CD4-positive, alpha-beta memory T cell (primary cell): ENCODE results near the gene MMP23B. TPM values are rescaled to one million over a fixed set of nuclear protein-coding genes. Genes with fewer than 3 reads are reported as not detected.

Source experiments
- CTCF ChIA-PET: fragments of 350-600 bp; sonication (Branson Sonifier 250); formaldehyde crosslinking; loops from one replicate; lab custom pipeline; 2021; ENCODE audit warnings: inconsistent platforms; ENCODE audit not compliant: partially characterized antibody; lab: Charles Lee
- POLR2A ChIA-PET: fragments of 350-600 bp; sonication (Branson Sonifier 250); formaldehyde crosslinking; loops from one replicate; lab custom pipeline; 2021; ENCODE audit not compliant: partially characterized antibody; lab: Charles Lee
- DNase-seq, 5 donors: peaks; one replicate each; pipeline versions ENCODE4 v3.0.0 to v3.0.0-alpha.2; 2020 to 2022; ENCODE audit warnings: mixed read lengths in 1 of 5
- H3K27ac ChIP-seq: one replicate; pipeline ENCODE4 v1.7.0; 2013; ENCODE audit warnings: low read depth, low read length
- H3K27me3 ChIP-seq: 2 replicates; pipeline ENCODE4 v1.7.0; 2013; ENCODE audit warnings: mild to moderate bottlenecking, low read length, moderate library complexity; ENCODE audit not compliant: insufficient read depth
- H3K36me3 ChIP-seq: 2 replicates; pipeline ENCODE4 v1.7.0; 2013; ENCODE audit warnings: mild to moderate bottlenecking, low read length, moderate library complexity; ENCODE audit not compliant: insufficient read depth
- H3K4me1 ChIP-seq: 2 replicates; pipeline ENCODE4 v1.7.0; 2013; ENCODE audit warnings: mild to moderate bottlenecking, low read length, moderate library complexity; ENCODE audit not compliant: insufficient read depth
- H3K4me3 ChIP-seq, 2 donors: one replicate each; pipeline ENCODE4 v1.7.0; 2013; ENCODE audit warnings: low read length in 2 of 2, mild to moderate bottlenecking in 1 of 2
- H3K9me3 ChIP-seq, 2 donors: one replicate each; pipeline ENCODE4 v1.7.0; 2013; ENCODE audit warnings: low read length in 2 of 2, control low read depth in 1 of 2; ENCODE audit not compliant: control insufficient read depth in 1 of 2
- H3K27ac Mint-ChIP-seq, 7 donors: one replicate each; pipeline ENCODE4 v1.8.0; 2020 to 2021; ENCODE audit warnings: mixed read lengths in 7 of 7, mild to moderate bottlenecking in 6 of 7, inconsistent platforms in 3 of 7, moderate library complexity in 3 of 7
- H3K27me3 Mint-ChIP-seq, 2 donors: one replicate each; pipeline ENCODE4 v1.8.0; 2020 to 2021; ENCODE audit warnings: mixed read lengths in 2 of 2
- H3K36me3 Mint-ChIP-seq, 2 donors: one replicate each; pipeline ENCODE4 v1.8.0; 2020 to 2021; ENCODE audit warnings: mixed read lengths in 2 of 2, inconsistent platforms in 1 of 2, mild to moderate bottlenecking in 1 of 2
- H3K4me1 Mint-ChIP-seq, 4 donors: one replicate each; pipeline ENCODE4 v1.8.0; 2020 to 2021; ENCODE audit warnings: mixed read lengths in 4 of 4, mild to moderate bottlenecking in 1 of 4
- H3K4me3 Mint-ChIP-seq, 8 donors: one replicate each; pipeline ENCODE4 v1.8.0; 2020 to 2021; ENCODE audit warnings: mixed read lengths in 8 of 8, mild to moderate bottlenecking in 7 of 8, moderate library complexity in 6 of 8, inconsistent platforms in 3 of 8
- H3K9me3 Mint-ChIP-seq, 8 donors: one replicate each; pipeline ENCODE4 v1.8.0; 2020 to 2021; ENCODE audit warnings: mixed read lengths in 8 of 8, mild to moderate bottlenecking in 5 of 8, inconsistent platforms in 3 of 8, moderate library complexity in 1 of 8
- intact Hi-C: fragments of 100-400 bp; cut with micrococcal nuclease; formaldehyde crosslinking; loops from one replicate; pipeline ENCODE4 v1.15.1; 2023
- polyA plus RNA-seq, 2 donors: library from polyadenylated mRNA; unstranded; fragments of 300-500 nt; fragmentation: Illumina TruSeq; gene quantifications; one replicate each; pipeline ENCODE4 v1.2.3, GENCODE V29; 2021
- total RNA-seq, 2 experiments: library from RNA; stranded (reverse); gene quantifications; one replicate each; pipeline ENCODE4 v1.2.3, GENCODE V29; 2021

Gene MMP23B
- total and polyA plus RNA-seq, 4 experiments from 2014 or later = 0.53 to 3.7 (median 3.5) TPM; not detected in 1

GRCh38 chr1:1677718-1678580 is 46.0 kb downstream of the MMP23B start:
- Mint-ChIP-seq H3K9me3 (peaks cover 0 to 2% (median 0%) of the 10 kb centered on the region in 8 donors), H3K27ac (peak overlapping the region; percentile 90 to 98 (median 96)), H3K4me1 (peaks cover 18 to 30% (median 24%) of the 10 kb centered on the region in 4 donors), H3K36me3 (peaks cover 0 to 19% of the 10 kb centered on the region in 2 donors), H3K27me3 (no peaks in the 10 kb centered on the region), H3K4me3 (peak overlapping the region; percentile 86 to 96 (median 92))
- intact Hi-C loops = no loop called here
- Histone ChIP-seq H3K4me3 (peak overlapping the region in 1 of 2 donors; percentile 63), H3K9me3 (no peaks in the 10 kb centered on the region), H3K27ac (peak overlapping the region; percentile 61), H3K27me3 (no peaks in the 10 kb centered on the region), H3K4me1 (peaks cover 22% of the 10 kb centered on the region), H3K36me3 (no peaks in the 10 kb centered on the region)
- peak; percentile 43 to 62 (median 50) for DNase-seq
- ChIA-PET POLR2A (interaction anchor here (0.5 to 2.4 kb wide), 9 partner anchors 8 to 79 kb away, joined by 3 to 11 read pairs (median 5); partner anchors contain the start of genes MIB2 and MMP23B), CTCF (no interaction called here)

- Histone ChIP-seq H3K27ac (peak overlapping the region; percentile 61), H3K9me3 (no peaks in the 10 kb centered on the region), H3K4me3 (peak overlapping the region in 1 of 2 donors; percentile 63), H3K36me3 (no peaks in the 10 kb centered on the region), H3K4me1 (peaks cover 22% of the 10 kb centered on the region), H3K27me3 (no peaks in the 10 kb centered on the region)
- intact Hi-C loops = no loop called here
- Mint-ChIP-seq H3K27me3 (no peaks in the 10 kb centered on the region), H3K36me3 (peaks cover 2 to 22% of the 10 kb centered on the region in 2 donors), H3K4me1 (peaks cover 20 to 39% (median 25%) of the 10 kb centered on the region in 4 donors), H3K9me3 (peaks cover 0 to 2% (median 0%) of the 10 kb centered on the region in 8 donors), H3K27ac (peak overlapping the region; percentile 73 to 98 (median 96)), H3K4me3 (peak overlapping the region in 7 of 8 donors; percentile 86 to 96 (median 91))
- CTCF ChIA-PET = interaction anchor here (1.1 kb wide), 1 partner anchor 14 kb away, joined by 3 read pairs; no protein-coding TSS in a partner anchor
- DNase-seq = peak in 4 of 5 donors; percentile 25 to 54 (median 48)
- POLR2A ChIA-PET = interaction anchor here (0.5 to 2.4 kb wide), 7 partner anchors 9 to 80 kb away, joined by 3 to 11 read pairs (median 5); partner anchors contain the start of genes MIB2 and MMP23B
Measured at GRCh38 chr1:1678581-1679380, 46.8 kb downstream of the MMP23B start.

DNA sequence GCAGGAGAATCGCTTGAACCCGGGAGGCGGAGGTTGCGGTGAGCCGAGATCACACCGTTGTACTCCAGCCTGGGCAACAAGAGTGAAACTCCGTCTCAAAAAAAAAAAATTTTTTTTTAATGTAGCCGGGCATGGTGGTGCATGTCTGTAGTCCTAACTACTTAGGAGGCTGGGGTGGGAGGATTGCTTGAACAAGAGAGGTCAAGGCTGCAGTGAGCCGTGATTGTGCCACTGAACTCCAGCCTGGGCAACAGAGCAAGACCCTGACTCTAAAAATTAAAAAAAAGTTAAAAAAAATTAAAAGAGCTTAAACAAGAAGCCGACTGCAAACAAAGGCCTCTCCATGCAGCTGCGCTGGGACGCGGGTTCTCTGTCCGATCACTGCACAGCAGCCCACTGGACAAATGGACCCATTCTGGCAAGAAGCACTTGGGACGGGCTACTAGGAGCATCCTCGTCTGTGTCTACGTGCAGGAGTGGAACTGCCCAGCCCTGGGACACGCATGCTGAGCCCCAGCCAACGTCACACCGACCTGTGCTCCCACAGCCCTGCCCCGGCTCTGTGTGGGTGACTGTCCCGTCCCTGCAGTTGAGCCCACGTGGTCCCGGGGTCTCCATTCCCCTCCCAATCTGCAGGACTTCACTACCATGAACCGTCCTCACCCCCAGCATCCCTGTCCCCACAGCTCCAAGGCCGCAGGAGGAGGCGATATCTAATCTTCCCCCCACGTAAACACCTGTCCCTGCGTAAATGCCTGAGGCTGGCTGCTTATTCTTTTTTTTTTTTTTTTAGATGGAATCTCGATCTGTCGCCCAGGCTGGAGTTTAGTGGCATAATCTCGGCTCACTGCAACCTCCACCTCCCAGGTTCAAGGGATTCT is 48.3 kb downstream of the MMP23B start:
- H3K27ac ChIP-seq = no peak overlapping the region
- CTCF ChIA-PET = interaction anchor here (1.3 kb wide), 1 partner anchor 14 kb away, joined by 5 read pairs; no protein-coding TSS in a partner anchor
- intact Hi-C loops = no loop called here
- H3K27me3 Mint-ChIP-seq = no peaks in the 10 kb centered on the region
- peak overlapping the region in 1 of 8 donors; percentile 15 for H3K4me3 Mint-ChIP-seq
- peaks cover 20 to 45% (median 25%) of the 10 kb centered on the region in 4 donors for H3K4me1 Mint-ChIP-seq
- DNase-seq = no peak
- H3K36me3 Mint-ChIP-seq = peaks cover 5 to 18% of the 10 kb centered on the region in 2 donors
- H3K4me3 ChIP-seq = no peak overlapping the region
- H3K27me3 ChIP-seq = no peaks in the 10 kb centered on the region
- H3K36me3 ChIP-seq = no peaks in the 10 kb centered on the region
- H3K27ac Mint-ChIP-seq = peak overlapping the region in 1 of 7 donors; percentile 98
- POLR2A ChIA-PET = no interaction called here
- H3K9me3 ChIP-seq = no peaks in the 10 kb centered on the region
- H3K9me3 Mint-ChIP-seq = peaks cover 0 to 2% (median 0%) of the 10 kb centered on the region in 8 donors
- peaks cover 22% of the 10 kb centered on the region for H3K4me1 ChIP-seq

DNA sequence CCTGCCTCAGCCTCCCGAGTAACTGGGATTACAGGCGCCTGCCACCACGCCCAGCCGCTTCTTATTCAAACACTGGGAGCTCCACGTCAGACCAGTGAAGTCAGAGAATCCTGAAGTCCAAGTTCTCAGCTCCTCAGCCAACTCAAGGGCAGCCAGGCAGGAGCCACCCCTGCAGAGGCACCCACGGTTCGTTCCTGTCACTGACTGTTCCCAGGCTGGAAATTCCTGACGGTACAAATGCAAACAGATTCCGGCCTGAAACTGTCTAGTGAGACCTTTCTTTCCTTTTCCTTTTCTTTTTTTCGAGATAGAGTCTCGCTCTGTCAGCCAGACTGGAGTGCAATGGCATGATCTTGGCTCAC is 48.9 kb downstream of the MMP23B start:
- Mint-ChIP-seq H3K4me3 (peak overlapping the region in 1 of 8 donors; percentile 15), H3K27ac (peak overlapping the region in 1 of 7 donors; percentile 32), H3K36me3 (peaks cover 5 to 21% of the 10 kb centered on the region in 2 donors), H3K27me3 (no peaks in the 10 kb centered on the region), H3K9me3 (peaks cover 0 to 2% (median 0%) of the 10 kb centered on the region in 8 donors), H3K4me1 (peaks cover 22 to 50% (median 28%) of the 10 kb centered on the region in 4 donors)
- POLR2A ChIA-PET = no interaction called here
- Histone ChIP-seq H3K36me3 (no peaks in the 10 kb centered on the region), H3K4me3 (no peak overlapping the region), H3K9me3 (no peaks in the 10 kb centered on the region), H3K4me1 (peaks cover 22% of the 10 kb centered on the region), H3K27me3 (no peaks in the 10 kb centered on the region), H3K27ac (no peak overlapping the region)
- DNase-seq = no peak
- CTCF ChIA-PET = interaction anchor here (1.3 kb wide), 1 partner anchor 15 kb away, joined by 5 read pairs; no protein-coding TSS in a partner anchor
- intact Hi-C loops = no loop called here

- H3K36me3 ChIP-seq = no peaks in the 10 kb centered on the region
Measured at GRCh38 chr1:1683104-1683905, 51.3 kb downstream of the MMP23B start.

More at GRCh38 chr1:1683104-1683905, 51.3 kb downstream of the MMP23B start:
- peaks cover 10 to 17% of the 10 kb centered on the region in 2 donors for H3K36me3 Mint-ChIP-seq
- no peak overlapping the region for H3K4me3 ChIP-seq
- H3K27me3 Mint-ChIP-seq = no peaks in the 10 kb centered on the region
- ChIA-PET POLR2A (no interaction called here), CTCF (interaction anchor here (1.5 kb wide), 1 partner anchor 10 kb away, joined by 3 read pairs; no protein-coding TSS in a partner anchor)
- no peaks in the 10 kb centered on the region for H3K9me3 ChIP-seq
- H3K4me1 ChIP-seq = peaks cover 15% of the 10 kb centered on the region
- intact Hi-C loops = no loop called here
- H3K27ac ChIP-seq = no peak overlapping the region
- no peaks in the 10 kb centered on the region for H3K9me3 Mint-ChIP-seq
- H3K27me3 ChIP-seq = no peaks in the 10 kb centered on the region
- H3K4me1 Mint-ChIP-seq = peaks cover 18 to 45% (median 23%) of the 10 kb centered on the region in 4 donors
- H3K4me3 Mint-ChIP-seq = no peak overlapping the region
- DNase-seq = no peak
- H3K27ac Mint-ChIP-seq = peak overlapping the region in 3 of 7 donors; percentile 18 to 37 (median 36)
